Measurements from ENCODE around the gene ATP1B1.

The ATP1B1 gene

DNA sequence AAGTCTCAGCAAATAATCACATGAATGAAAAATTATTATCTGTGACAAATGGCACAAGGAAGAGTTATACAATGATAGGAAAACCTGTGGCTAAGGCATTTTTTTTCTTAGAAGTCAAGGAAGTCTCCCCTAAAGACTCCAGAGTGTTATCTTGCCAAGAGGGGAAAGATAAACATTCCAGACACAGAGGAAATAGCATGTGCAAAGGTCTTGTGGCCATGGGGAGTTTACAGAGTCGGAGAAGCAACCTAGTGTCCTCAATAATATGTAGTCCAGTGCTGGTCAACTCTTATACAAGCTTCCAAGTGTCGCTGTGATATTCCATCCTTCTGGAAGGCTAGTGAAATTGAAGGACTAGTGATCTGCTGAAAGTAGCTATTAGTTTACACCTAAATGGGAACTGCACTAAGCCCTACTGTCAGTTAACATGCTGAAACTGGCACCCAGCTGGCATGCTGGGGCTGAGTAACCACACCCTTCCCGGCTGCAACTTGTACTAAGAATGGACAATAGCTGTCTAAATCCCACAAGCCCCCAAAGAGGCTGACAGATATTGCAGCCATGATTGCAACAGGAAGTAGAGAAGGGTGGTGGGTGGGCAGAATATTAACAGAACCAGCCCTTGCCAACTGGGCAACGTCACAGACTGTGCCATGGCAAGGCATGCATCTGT is 11.5 kb upstream of the ATP1B1 start:
- FAIRE-seq (no peak), DNase-seq (ENCODE audit: low spot score) (no peak)

DNA sequence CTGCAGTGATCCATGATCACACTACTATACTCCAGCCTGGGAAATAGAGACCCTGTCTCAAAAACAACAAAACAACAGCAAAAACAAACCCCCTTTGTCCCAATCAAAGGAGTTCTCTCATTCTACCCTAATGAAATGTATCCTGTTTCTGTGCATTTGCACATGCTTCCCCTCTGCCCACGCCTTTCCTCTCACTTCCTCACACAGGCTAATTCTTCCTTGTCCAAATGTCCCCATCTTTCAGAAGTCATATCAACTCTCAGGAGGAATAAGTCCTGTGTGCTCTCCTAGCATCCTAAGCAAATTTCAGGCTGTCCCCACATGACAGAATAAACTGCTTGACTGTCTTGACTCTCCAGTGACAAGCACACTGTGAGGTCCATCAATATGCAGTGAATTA is 8.1 kb upstream of the ATP1B1 start:
- DNase-seq (ENCODE audit: low spot score) (no peak), FAIRE-seq (no peak)

DNA sequence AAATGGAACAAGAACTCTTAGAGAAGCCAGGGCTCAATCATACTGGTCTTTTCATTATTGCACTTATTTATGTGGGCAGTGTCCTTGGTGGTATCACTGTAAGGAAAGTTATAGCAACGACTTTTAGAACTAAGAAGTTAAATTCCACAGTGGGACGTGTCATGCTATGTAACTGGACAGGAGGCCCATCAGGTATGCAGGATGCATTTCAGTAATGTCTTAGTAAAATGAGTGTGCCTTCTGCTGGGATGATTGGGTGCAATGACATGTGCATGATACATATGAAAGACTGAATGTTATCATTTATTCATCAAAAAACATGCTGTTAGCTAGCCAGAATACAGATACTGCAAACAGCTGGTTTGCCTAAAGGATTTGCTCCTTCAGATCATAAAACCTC is 6.9 kb upstream of the ATP1B1 start:
- DNase-seq (ENCODE audit: low spot score) (no peak), FAIRE-seq (no peak)

DNA sequence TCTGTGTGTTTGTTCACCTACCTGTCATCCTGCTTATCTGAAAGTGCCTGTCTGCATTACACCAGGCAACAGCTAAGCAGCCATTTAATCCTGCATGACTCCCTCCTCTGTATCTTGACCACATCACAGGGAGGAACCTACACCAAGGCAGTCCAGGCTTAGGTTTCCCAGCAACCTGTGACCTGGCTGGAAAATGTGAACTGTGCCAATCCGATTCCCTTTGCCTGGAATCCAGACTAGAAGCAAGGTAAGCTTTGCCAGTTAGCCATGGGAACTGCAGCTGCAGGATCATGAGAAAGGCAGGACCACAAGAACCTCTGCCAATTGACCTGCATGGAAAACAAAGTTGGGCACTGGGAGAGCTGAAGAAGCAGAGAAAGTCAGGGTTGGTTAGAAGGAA is 6.3 kb upstream of the ATP1B1 start:
- DNase-seq (ENCODE audit: low spot score) (no peak), FAIRE-seq (no peak)

DNA sequence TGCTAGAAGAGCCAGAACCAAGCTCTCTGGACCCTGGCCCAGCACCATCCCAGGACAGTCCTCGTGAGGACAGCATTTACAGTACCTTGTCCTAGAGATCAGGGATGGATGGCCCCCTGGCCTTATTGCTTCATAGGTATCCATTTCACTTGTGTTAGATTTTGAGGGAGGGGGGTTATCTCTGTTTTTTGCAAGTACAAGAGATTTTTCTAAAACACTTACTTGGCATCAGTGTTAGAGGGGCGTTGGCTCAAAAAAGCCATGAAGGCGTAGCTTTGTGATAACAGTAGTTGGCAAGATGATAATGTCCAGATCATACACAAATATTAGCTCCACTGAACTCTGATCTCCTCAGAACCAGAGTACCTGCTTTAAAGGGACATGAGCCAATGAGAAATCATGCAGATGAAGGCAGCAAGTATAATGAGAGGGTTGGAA is 5.8 kb upstream of the ATP1B1 start:
- no peak for DNase-seq (ENCODE audit: low spot score)
- FAIRE-seq: no peak

DNA sequence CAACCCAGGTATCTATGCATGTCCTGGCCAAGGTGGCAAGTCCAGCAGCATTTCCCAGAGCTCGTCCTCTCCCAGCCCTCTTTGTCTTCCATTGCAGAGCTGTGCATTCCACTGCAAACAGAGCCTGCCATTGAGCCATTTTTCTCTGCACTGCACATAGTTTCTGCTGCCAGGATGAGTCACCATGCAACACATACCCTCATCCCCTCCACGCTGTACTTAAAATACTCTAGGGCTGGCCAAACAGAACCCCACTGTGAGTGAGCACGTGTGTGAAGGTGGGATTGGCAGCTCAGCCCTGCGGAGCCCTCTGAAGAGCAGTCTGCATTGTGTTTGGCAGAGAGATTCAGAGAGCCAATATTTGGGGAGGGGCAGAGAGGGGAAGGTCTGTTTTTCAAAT is 3.9 kb upstream of the ATP1B1 start:
- DNase-seq (ENCODE audit: low spot score): peak; percentile 73
- no peak for FAIRE-seq

DNA sequence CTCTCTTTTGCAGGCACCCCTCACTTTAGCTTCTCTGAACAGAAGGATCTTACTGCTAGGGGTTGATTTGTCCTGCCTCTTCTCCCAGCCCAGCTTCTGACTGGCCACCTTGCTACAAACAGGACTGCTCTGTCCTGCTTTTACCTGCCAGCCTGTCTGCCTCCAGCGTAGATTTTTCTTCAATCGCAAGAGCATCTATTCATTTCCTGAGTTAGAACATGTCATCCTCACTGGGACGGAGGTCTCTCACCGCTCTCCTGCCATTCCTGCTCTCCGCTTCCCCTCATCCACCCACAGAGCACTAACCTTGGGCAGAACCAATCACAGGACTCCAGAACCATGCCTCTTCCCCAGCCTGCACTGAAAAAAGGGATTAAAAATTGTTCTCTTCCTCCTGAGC is 3.5 kb upstream of the ATP1B1 start:
- DNase-seq (ENCODE audit: low spot score): no peak
- FAIRE-seq: no peak

DNA sequence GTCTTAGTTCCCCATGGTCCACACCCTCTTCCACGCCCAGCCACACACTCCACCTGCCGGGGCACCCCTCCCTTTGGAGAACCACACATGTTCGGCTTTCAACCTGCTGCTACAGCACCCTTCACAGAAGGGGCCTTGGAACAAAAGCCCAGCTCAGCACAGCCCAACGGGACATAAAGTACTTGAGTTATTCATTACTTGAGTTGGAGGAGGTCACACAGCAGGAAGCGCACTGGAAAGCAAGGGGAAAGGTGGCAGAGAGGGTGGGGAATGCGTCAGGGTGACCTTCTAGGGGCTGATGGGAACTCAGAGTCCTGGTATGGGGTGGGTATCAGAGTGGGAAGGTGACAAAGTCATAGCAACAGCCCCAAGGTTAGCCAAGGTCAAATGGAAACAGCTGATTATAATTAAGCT is 3.0 kb upstream of the ATP1B1 start:
- DNase-seq (ENCODE audit: low spot score) (no peak), FAIRE-seq (no peak)

DNA sequence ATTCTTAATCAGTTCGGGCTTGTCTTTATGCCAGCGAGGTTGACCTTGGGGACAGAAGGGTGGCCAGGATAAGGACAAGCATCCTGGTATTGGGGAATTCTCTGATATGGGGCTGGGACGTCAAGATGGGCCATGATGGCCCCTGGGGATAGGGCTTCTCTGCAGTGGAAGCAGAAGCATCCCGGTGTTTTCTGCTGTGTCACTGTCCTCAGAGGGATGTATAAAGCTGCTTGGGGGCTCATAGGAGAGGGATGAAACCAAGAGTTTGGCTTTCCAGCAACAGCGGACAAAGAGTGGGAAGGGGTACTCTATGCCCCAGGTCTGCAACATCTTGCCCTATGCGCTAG is 1.4 kb upstream of the ATP1B1 start:
- FAIRE-seq (no peak), DNase-seq (ENCODE audit: low spot score) (no peak)

DNA sequence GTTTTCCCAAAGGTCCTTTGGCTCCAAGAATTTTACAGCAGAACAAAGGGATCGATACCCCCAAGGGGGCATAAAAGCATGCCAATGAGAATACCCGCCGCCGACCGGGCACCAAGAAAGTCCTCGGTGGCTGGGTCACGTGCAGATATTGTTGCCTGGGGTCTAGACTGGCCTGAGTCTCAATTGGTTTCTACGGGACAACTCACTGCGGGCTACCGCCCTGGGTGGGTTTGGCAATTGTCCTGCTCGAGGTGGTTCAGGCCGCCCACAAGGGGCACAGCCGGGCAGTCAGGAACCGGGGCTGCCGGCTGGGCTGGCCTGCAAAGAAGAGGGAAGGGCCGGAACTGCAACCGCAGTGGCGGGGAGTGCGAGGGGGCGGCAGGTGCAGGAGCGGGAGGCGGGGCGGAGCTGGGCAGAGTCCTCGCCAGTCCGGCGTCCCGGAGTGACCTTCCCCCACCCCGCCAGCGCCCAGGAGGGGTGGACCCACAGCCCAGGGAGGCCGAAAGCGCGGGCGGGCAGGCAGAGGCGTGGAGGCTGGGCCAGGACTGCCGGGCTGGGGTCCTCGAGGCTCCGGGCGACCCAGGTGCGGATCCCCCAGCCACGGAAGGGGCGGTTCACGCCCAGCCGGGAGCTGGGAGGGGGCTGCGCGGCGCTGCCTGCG is 926 bp upstream of the ATP1B1 start:
- FAIRE-seq: no peak
- peak; percentile 84 for DNase-seq (ENCODE audit: low spot score)

DNA sequence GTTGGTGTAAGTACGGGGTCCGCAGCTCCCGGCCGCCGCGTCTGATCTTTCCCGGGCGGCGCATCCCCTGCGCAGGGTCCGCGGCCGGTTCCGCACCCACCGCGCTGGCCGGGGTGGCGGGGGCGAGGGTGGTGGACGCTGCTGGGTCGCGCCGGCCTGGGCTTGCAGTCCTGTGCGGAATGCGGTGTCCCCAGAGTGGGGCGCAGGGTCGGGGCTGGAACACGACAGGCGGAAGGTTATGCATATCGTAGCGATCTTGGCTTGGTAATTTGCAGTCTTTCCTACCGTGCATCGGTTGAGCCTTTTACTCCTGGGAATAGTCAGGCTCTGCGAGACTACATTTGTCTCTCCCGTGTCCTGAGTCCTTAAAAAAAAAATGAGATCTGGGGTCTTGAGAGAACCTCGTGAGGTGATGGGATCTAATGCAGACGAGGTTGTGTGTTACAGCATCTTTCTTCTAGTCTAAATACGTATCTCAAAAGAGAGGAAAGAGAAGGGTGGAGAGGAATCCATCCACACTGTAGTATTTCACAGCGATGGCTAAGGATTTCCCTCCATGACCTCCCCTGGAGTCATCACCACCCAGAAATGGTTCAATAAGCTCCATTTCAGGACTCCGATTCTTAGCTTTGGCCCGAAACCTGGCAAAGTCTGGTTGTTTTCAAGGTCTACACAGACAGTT is 572 bp downstream of the ATP1B1 start:
- FAIRE-seq (no peak), DNase-seq (ENCODE audit: low spot score) (peak; percentile 19)

DNA sequence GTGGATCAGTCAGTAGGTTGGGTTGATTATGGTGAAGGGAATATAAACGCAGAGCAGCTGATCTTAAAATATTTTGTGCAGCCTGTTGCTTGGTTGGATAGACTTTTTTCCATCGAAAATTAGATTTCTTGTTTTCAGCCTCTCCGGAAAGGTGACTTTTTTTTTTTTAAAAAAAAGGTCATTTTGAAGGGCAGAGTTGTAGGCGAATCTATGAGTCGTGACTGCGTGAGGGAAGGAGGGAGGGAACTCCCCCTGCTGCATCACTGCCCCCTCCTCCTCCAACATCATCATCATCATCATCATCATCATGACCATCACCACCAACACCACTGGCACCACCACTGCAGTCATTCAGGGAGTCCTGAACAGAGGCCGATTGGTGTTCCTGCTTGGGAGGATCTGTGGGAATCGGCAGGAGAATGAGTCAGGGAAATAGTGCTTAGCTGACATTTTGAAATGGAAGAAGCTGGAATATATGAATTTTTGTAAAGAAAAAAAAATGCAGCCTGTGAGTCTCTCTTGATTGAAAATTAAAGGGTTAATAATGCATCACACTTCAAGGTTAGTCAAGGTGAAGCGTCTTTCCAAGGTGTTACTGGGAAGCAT is 1.2 kb downstream of the ATP1B1 start:
- FAIRE-seq: no peak
- peak; percentile 47 for DNase-seq (ENCODE audit: low spot score)

DNA sequence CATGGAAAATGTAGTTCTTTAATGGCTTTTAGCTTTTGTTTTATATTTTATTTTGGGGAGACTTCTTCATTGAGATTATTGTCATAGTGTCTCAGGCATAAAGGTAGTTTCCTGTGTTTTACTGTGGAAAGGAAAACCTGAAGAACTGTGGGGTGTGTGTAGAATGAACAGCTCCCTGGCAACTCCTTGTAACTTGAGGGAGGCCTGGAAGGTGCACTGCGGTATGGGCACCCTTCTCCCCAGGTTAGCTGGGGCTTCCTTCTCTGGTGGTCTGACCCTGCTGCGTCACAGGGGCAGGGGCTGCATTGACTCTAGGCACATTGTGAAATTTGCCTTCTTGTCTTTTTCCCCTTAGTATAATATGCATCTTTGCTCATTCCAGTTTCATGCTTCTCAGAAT is 1.7 kb downstream of the ATP1B1 start:
- FAIRE-seq (no peak), DNase-seq (ENCODE audit: low spot score) (no peak)

DNA sequence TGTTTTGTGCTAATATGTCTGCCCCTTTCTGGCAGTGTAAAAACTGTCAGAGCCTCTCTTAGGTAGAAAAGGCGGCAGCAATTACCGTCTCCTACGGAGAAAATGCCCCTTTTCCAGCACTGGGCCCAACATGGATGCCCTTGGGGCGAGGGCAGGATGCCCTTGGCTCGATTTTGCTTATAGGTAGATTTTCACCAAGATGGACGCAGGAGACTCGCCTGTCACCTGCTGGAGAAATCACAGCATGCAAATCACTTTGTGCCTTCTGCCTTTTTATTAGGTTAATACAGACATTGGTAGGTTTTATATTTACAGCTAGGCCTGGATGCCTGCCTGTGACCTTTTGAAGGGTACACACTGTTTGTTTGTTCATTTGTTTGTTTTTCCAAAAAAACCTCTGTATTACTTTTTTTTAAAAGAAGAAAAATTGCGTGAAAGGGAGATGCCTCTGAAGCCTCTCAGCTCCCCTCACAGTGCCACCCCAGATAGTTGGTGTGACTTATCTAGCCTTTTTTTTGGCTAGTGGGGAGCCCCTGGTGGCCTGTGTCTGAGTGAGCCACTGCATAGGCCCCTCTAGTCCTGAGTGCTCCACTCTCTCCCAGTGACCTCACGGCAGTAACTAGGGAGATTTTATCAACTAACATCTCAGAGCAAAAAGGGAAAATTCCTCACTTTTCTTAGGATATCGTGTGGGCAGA is 2.5 kb downstream of the ATP1B1 start:
- DNase-seq (ENCODE audit: low spot score) (peak; percentile 28), FAIRE-seq (no peak)

DNA sequence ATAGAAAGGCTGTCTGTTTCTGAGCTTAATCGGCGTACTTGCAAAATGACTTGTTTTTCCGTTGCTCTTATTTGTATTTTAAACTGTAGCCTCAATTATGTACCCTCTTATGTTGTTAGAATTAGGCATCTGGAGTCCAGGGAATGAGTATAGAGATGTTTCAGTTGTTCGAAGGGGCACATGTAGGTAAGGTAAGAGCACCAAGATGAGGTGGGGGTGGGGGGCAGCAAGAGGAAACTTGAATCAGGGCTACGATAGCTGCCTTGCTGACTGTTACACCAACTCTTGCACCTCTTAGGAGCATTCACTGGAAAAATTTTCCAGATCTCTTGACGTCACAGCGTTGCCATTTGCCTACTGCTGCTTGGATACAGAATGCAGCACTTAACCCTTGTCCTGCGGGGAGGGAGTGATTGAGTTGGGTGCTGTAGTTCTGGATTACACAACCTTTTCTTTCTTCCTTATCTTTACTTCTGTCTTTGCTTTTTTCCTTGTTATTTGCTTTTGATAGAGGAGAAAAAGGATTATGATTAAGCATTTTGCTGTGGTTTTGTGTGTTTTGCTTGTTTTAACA is 3.2 kb downstream of the ATP1B1 start:
- peak; percentile 53 for DNase-seq (ENCODE audit: low spot score)
- no peak for FAIRE-seq

DNA sequence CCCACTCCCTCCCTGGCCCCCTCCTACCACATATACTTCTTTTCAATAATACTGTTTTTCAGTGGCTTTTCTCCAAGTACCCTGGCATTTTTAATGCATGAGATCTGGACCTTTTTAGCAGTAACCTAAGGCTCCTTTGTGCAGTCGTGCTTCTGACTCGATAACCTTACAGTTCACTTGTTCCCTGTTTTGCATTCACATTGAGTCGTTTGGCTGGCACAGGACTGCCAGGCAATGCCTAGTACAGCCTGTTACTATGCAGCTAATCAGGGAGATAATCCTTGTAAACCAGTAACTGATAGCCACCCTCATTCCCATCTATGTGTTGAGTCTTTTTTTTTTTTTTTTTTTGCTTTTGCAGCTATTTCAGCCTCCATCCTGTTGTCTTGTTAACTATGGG is 3.7 kb downstream of the ATP1B1 start:
- no peak for FAIRE-seq
- no peak for DNase-seq (ENCODE audit: low spot score)

DNA sequence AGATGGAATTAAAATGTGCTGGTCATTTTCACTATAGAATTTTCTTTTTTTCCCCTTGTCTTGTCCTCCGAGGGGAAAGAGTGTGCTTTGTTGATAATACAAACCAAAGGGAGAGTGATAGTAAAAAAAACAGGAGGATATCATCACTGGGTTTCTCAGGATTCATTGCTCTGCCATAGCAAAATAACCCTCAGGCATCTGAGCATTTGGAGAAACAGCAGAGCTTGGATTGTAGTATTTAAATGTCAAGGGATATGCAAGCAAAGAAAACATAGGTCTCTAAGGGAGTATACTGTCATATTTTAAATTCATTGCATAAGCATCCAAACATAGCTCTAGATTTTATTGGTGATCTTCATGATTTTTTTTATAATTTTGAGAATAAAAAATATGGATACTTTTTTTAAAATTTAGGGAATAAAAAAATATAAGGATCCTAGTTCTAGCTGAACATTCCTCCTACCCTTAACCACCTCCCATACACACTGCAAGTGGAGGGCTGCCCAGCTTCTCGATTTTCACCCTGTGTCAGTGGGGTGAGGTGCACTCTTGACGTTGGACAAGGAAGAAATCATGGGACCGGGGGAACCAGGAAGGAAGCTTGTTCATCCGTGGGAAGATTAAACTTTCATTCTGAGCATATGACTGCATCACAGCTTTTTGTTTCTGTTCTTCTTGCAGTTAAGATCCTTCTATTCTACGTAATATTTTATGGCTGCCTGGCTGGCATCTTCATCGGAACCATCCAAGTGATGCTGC is 4.4 kb downstream of the ATP1B1 start:
- no peak for DNase-seq (ENCODE audit: low spot score)
- FAIRE-seq: no peak

DNA sequence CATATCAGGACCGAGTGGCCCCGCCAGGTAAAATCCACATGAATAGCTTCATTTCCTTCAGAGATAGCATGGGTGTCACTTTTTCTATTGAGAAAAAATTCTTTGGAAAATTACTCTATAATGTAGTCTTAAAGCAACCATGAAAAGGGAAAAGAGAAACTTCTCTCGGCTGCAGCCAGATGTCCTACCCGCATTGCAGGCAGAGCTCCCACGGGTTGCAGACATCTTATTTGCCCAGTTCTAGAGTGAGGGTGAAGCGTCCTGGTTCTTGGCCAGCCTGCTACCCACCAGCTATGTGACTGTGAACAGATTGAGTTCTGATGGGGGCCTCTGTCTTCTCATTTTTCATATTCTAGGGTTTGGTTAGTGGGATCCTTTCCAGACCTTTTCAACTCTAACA is 5.0 kb downstream of the ATP1B1 start:
- DNase-seq (ENCODE audit: low spot score) (no peak), FAIRE-seq (no peak)

DNA sequence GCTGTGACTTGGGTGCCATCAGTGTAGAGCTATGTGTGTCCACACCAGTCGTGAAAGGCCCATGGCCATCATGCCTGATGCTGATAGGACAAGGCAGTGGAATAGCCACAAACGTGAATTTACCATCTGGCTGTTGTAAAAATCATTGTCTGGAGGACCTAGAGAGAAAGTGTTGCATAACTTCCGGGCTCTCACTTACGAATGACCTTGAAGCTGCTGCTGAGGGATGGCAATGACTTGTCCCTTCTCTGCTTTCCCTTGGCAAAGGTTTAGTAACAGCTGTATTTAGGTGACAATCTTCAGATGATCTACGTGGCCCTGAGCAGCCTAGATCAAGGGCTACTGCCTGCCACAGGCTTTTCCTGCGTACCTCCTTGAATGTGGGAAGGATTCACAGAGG is 5.8 kb downstream of the ATP1B1 start:
- peak; percentile 14 for DNase-seq (ENCODE audit: low spot score)
- no peak for FAIRE-seq

DNA sequence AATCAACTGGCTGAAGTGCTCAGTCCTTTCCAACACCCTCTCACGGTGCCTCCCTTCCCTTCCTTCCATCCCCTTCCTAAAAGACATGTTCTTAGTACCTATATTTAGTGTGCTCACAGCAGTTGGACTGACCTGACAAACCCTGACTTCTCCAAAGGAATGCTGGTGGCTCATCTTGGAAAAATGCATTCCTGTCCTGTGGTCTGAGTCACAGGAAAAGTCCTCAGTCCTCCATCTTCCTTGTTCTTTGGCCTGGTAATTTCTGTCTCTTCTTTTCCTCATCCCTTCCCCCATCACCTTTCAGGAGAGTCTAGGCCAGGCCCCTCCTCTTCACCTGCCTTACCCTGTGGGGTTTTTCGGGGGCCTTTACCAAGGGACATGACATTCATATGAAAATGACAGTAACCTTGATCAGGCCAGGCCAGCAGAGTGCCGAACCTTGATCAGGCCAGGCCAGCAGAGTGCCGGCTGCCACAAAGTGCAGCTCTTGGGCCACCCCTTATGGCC is 7.2 kb downstream of the ATP1B1 start:
- DNase-seq (ENCODE audit: low spot score) (peak; percentile 80), FAIRE-seq (no peak)

Data from urothelium cell line (cell line).